PC-9 (cell line): ENCODE data around the gene SPAG7. TPM values are rescaled to one million over a fixed set of nuclear protein-coding genes. Genes with fewer than 3 reads are reported as not detected.

Experiments
- BruUV-seq: library from RNA; stranded (reverse); fragments of 400-500 nt; replicated peaks from 2 replicates; lab custom pipeline; 2021; lab: Mats Ljungman, UMichigan
- CTCF ChIA-PET: fragments of 300-600 bp; sonication (Branson Sonifier 250); formaldehyde crosslinking; loops from one replicate; lab custom pipeline; 2022; ENCODE audit warnings: antibody characterized with exemption; lab: Charles Lee
- POLR2A ChIA-PET: fragments of 300-600 bp; sonication (Branson Sonifier 250); formaldehyde crosslinking; loops from one replicate; lab custom pipeline; 2022; ENCODE audit warnings: antibody characterized with exemption; ENCODE audit not compliant: unreplicated experiment; lab: Charles Lee
- DNase-seq, 2 experiments: peaks; one replicate each; pipeline versions ENCODE4 v3.0.0 to v3.0.0-alpha.2; 2015 to 2022; ENCODE audit warnings: mixed read lengths in 1 of 2
- H2AFZ ChIP-seq: fragments of 200-600 bp; sonication (generic); 2 replicates; pipeline ENCODE4 v1.8.1; 2017; ENCODE audit warnings: antibody characterized with exemption
- H3F3A ChIP-seq: fragments of 200-600 bp; sonication (generic); 2 replicates; pipeline ENCODE4 v1.8.1; 2017; ENCODE audit warnings: antibody characterized with exemption, mild to moderate bottlenecking, low read depth; ENCODE audit not compliant: insufficient read depth
- H3K27ac ChIP-seq: fragments of 200-600 bp; sonication (generic); 2 replicates; pipeline ENCODE4 v1.6.1; 2016; ENCODE audit warnings: mixed run types
- H3K27me3 ChIP-seq: fragments of 200-600 bp; sonication (generic); 2 replicates; pipeline ENCODE4 v1.6.1; 2016; ENCODE audit warnings: low read depth, mixed run types; ENCODE audit not compliant: insufficient read depth
- H3K36me3 ChIP-seq: fragments of 200-600 bp; sonication (generic); 2 replicates; pipeline ENCODE4 v1.6.1; 2016; ENCODE audit warnings: low read depth, mixed run types
- H3K4me1 ChIP-seq: fragments of 200-600 bp; sonication (generic); replicated peaks from 2 replicates; pipeline ENCODE4 v1.6.1; 2016; ENCODE audit warnings: mixed run types; ENCODE audit not compliant: insufficient read depth
- H3K4me2 ChIP-seq: fragments of 200-600 bp; sonication (generic); 2 replicates; pipeline ENCODE4 v1.6.1; 2017; ENCODE audit warnings: mixed run types
- H3K4me3 ChIP-seq: fragments of 200-600 bp; sonication (generic); 2 replicates; pipeline ENCODE4 v1.6.1; 2016; ENCODE audit warnings: mixed run types
- H3K79me2 ChIP-seq: fragments of 200-600 bp; sonication (generic); 2 replicates; pipeline ENCODE4 v1.6.1; 2017; ENCODE audit warnings: low read depth, mixed run types
- H3K9me2 ChIP-seq: fragments of 200-600 bp; sonication (generic); 2 replicates; pipeline ENCODE4 v1.8.1; 2017; ENCODE audit warnings: mild to moderate bottlenecking; ENCODE audit not compliant: insufficient read depth
- H3K9me3 ChIP-seq: fragments of 200-600 bp; sonication (generic); 2 replicates; pipeline ENCODE4 v1.8.1; 2016; ENCODE audit warnings: low read depth; ENCODE audit not compliant: insufficient read depth
- H4K20me1 ChIP-seq: fragments of 200-600 bp; sonication (generic); 2 replicates; pipeline ENCODE4 v1.8.1; 2017; ENCODE audit not compliant: insufficient read depth
- EZH2 ChIP-seq: fragments of 200-600 bp; sonication (generic); IDR thresholded peaks from 2 replicates; pipeline ENCODE4 v1.8.0; 2017; ENCODE audit warnings: antibody characterized with exemption, low read depth
- intact Hi-C: fragments of 100-400 bp; cut with micrococcal nuclease; formaldehyde crosslinking; loops from one replicate; pipeline ENCODE4 v1.10.0; 2022; ENCODE audit not compliant: unreplicated experiment
- total RNA-seq: library from RNA; stranded (reverse); gene quantifications from 2 replicates; pipeline ENCODE4 v1.2.3, GENCODE V29; 2021
- TF ChIP-seq, protein P1 (sequence below): fragments of 200-600 bp; sonication (generic); conservative IDR thresholded peaks from 2 replicates; pipeline ENCODE4 v1.6.1; 2017; ENCODE audit warnings: mixed run types, antibody characterized with exemption, mild to moderate bottlenecking, moderate library complexity

The SPAG7 gene
- total RNA-seq, 1 experiment from 2014 or later = 40.4 TPM

DNA sequence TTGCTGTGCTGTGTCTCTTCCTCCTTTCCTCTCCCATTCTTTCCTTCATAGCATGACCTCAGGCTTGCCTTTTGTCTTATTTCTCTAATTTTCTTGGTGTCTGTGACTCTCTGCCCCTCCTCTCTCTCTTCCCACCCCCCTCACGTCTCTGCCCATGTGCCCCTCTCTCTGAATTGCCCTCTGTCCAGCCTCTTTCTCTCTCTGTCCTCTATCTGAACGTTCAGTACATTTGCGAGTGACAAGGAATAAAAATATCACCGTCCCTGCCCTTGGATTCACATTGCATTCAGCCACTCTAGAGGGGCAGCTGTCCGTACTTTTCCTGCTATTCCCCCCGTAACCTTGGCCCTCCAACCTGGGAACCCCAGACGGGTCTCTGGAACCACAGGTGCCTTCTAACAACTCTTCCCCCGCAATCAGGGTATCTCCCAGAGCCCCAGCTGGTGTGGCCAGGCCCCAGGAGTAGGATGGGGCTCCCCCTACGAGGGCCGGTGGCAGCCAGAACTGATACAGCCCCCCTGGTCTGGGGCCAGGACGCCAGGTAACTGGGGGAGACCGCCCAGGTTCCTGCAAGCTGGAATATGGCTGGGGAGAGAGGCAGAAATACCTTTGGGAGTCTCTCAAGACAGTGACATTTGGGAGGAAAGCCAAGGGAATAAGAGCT lies 31.9 kb upstream of the SPAG7 start:
- Histone ChIP-seq H4K20me1 (peaks cover 5% of the 10 kb centered on the region), H3K36me3 (peaks cover 21% of the 10 kb centered on the region; the same call in 1 of the 2 replicates), H3K4me2 (peak overlapping the region; percentile 97), H3K27me3 (no peaks in the 10 kb centered on the region), H3K79me2 (peaks cover 22% of the 10 kb centered on the region), H3K4me1 (peaks cover 17% of the 10 kb centered on the region), H2AFZ (no peak overlapping the region), H3K9me2 (no peaks in the 10 kb centered on the region), H3F3A (peaks cover 8% of the 10 kb centered on the region; the same call in 1 of the 2 replicates), H3K4me3 (peak overlapping the region; percentile 76; the same call in 1 of the 2 replicates), H3K9me3 (no peaks in the 10 kb centered on the region), H3K27ac (no peak overlapping the region)
- no peak for DNase-seq
- TSS peak; percentile 47 for BruUV-seq
- ChIA-PET POLR2A (no interaction called here), CTCF (no interaction called here)
- intact Hi-C loops = no loop called here
- TF ChIP-seq EZH2 = no peak
- TF ChIP-seq, protein P1, sequence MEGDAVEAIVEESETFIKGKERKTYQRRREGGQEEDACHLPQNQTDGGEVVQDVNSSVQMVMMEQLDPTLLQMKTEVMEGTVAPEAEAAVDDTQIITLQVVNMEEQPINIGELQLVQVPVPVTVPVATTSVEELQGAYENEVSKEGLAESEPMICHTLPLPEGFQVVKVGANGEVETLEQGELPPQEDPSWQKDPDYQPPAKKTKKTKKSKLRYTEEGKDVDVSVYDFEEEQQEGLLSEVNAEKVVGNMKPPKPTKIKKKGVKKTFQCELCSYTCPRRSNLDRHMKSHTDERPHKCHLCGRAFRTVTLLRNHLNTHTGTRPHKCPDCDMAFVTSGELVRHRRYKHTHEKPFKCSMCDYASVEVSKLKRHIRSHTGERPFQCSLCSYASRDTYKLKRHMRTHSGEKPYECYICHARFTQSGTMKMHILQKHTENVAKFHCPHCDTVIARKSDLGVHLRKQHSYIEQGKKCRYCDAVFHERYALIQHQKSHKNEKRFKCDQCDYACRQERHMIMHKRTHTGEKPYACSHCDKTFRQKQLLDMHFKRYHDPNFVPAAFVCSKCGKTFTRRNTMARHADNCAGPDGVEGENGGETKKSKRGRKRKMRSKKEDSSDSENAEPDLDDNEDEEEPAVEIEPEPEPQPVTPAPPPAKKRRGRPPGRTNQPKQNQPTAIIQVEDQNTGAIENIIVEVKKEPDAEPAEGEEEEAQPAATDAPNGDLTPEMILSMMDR = no peak

DNA sequence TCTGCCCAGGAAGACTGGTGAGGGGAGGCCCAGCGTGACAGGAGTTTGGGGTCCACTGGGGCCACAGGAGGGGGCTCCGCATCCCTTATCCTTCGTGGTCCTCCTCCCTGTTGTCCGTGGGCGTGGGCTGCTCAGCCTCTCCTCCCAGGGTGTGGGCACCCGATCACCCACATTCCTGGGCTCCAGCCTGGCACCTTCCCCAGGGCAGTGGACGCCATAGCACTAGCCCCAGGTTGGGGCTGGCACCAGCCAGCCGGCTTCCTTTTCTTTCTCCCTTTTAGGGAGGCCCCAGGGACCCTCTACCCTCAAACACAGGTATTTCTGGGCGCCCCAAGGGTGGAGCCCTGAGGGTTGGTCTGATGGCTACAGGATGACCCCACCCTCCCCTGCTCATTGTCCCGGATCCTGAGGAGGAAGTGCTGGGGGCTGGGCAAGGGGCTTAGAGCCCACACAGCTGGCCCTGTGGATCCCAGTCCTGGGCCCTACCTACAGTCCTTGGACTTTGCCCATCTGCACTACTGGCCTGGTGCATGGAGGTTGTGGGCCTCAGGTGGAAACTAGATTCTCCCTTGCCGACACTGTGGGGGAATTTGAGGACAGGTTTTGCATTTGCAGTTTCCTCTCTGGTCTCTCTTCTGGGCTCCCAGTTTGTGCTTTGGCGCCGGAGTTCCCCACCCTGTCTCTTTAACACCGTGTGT lies 31.3 kb upstream of the SPAG7 start:
- Histone ChIP-seq H3K36me3 (peaks cover 14% of the 10 kb centered on the region; the same call in 1 of the 2 replicates), H3K27me3 (no peaks in the 10 kb centered on the region), H3K27ac (no peak overlapping the region), H3F3A (peaks cover 8% of the 10 kb centered on the region; the same call in 1 of the 2 replicates), H3K4me1 (peaks cover 17% of the 10 kb centered on the region), H3K79me2 (peaks cover 22% of the 10 kb centered on the region), H3K9me3 (no peaks in the 10 kb centered on the region), H3K4me3 (peak overlapping the region; percentile 76), H2AFZ (peak overlapping the region; percentile 90; the same call in 1 of the 2 replicates), H3K4me2 (peak overlapping the region; percentile 97), H3K9me2 (no peaks in the 10 kb centered on the region), H4K20me1 (peaks cover 5% of the 10 kb centered on the region)
- ChIA-PET POLR2A (no interaction called here), CTCF (no interaction called here)
- intact Hi-C loops = no loop called here
- no peak for TF ChIP-seq EZH2
- TF ChIP-seq, protein P1 = no peak
- no TSS peak for BruUV-seq
- peak in 1 of 2 experiments; percentile 46 for DNase-seq

DNA sequence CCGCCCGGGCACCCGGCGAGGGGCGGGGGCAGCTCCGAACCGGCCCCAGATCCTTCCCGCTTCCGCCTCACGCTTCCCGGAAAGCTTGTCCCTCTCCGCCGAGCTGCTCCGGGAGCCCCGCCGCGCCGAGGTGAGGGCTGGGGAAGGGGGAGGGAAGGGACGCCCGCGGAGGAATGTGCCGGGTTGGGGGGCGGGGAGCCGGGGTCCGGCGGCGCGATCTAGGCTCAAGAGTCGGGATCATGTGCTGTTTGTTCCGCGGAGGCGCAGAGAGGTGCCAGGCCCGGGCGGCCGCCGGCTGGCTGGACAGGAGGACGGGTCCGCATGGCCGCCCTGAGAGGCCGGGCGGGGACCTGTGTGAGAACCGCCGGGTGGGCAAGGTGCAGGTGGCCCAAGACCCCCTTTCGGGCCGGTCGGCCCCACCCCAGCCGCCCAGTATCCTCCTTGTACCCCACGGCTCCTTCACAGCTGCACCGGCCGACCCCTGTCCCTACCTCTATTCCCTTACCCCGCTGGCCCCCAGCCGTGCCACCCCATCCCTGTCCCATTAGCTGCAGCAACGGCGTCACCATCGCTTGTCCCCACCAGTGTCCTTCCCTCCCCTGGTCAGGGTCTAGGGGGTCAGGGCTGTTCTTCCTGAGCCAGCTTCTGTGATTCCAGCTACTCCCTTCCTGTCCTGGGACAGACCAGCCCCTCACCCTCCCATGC lies 30.6 kb upstream of the SPAG7 start:
- Histone ChIP-seq H2AFZ (peak overlapping the region; percentile 90), H3K9me3 (no peaks in the 10 kb centered on the region), H3F3A (peaks cover 8% of the 10 kb centered on the region; the same call in 1 of the 2 replicates), H3K27me3 (no peaks in the 10 kb centered on the region), H3K4me3 (peak overlapping the region; percentile 76), H3K36me3 (peaks cover 14% of the 10 kb centered on the region; the same call in 1 of the 2 replicates), H3K27ac (no peak overlapping the region), H3K4me1 (peaks cover 17% of the 10 kb centered on the region), H3K79me2 (peaks cover 22% of the 10 kb centered on the region), H4K20me1 (peaks cover 5% of the 10 kb centered on the region), H3K4me2 (peak overlapping the region; percentile 97), H3K9me2 (no peaks in the 10 kb centered on the region)
- no peak for DNase-seq
- BruUV-seq = no TSS peak
- TF ChIP-seq EZH2 = no peak
- TF ChIP-seq, protein P1 = no peak
- ChIA-PET POLR2A (interaction anchor here (0.6 kb wide), 1 partner anchor 11 kb away, joined by 4 read pairs; no protein-coding TSS in a partner anchor), CTCF (no interaction called here)
- intact Hi-C loops = no loop called here
